ENCODE results near the gene FGD3. TPM values are rescaled to one million over a fixed set of nuclear protein-coding genes. Genes with fewer than 3 reads are reported as not detected.
A peak's percentile ranks its signal among the peaks of the same experiment; 100 is the strongest.

Gene FGD3
- total RNA-seq, 6 experiments from 2014 or later = 1.7 to 3.1 (median 2.4) TPM

DNA sequence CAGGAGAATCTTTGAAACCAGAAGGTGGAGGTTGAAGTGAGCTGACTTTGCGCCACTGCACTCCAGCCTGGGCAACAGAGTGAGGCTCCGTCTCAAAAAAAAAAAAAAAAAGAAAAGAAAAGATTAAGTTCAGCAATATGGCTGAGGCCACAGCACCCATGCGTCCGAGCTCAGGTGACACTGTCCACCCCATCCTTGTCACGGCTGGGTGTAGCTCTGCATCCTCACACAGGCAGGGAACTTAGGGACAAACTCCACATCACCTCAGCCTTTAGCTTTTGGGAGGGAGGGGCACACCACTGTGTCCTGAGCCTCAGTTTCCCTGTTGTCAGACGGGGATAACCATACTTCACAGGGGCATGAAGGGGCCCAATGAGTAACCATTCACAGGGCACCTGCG is 15.5 kb downstream of the FGD3 start:
- intact Hi-C loops (cut with DNase I) = no loop called here
- no peak overlapping the region for H3K27ac ChIP-seq
- WGBS (ENCODE audit: insufficient coverage, low coverage, low lambda C conversion rate, missing lambda C conversion rate) = 94% methylated on average over 6 of the region's 7 CpGs
- DNase-seq = peak in 1 of 3 donors; percentile 5
- no peaks in the 10 kb centered on the region for H3K27me3 ChIP-seq
- no peak for ATAC-seq
- no peaks in the 10 kb centered on the region for H3K4me1 ChIP-seq
- TF ChIP-seq, protein P1, sequence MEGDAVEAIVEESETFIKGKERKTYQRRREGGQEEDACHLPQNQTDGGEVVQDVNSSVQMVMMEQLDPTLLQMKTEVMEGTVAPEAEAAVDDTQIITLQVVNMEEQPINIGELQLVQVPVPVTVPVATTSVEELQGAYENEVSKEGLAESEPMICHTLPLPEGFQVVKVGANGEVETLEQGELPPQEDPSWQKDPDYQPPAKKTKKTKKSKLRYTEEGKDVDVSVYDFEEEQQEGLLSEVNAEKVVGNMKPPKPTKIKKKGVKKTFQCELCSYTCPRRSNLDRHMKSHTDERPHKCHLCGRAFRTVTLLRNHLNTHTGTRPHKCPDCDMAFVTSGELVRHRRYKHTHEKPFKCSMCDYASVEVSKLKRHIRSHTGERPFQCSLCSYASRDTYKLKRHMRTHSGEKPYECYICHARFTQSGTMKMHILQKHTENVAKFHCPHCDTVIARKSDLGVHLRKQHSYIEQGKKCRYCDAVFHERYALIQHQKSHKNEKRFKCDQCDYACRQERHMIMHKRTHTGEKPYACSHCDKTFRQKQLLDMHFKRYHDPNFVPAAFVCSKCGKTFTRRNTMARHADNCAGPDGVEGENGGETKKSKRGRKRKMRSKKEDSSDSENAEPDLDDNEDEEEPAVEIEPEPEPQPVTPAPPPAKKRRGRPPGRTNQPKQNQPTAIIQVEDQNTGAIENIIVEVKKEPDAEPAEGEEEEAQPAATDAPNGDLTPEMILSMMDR (IDR thresholded peaks at IDR 0.05) = no peak
- TF ChIP-seq POLR2A (IDR thresholded peaks at IDR 0.05) = no peak
- H3K36me3 ChIP-seq = no peaks in the 10 kb centered on the region
- H3K4me3 ChIP-seq = no peak overlapping the region
- H3K9me3 ChIP-seq = no peaks in the 10 kb centered on the region

DNA sequence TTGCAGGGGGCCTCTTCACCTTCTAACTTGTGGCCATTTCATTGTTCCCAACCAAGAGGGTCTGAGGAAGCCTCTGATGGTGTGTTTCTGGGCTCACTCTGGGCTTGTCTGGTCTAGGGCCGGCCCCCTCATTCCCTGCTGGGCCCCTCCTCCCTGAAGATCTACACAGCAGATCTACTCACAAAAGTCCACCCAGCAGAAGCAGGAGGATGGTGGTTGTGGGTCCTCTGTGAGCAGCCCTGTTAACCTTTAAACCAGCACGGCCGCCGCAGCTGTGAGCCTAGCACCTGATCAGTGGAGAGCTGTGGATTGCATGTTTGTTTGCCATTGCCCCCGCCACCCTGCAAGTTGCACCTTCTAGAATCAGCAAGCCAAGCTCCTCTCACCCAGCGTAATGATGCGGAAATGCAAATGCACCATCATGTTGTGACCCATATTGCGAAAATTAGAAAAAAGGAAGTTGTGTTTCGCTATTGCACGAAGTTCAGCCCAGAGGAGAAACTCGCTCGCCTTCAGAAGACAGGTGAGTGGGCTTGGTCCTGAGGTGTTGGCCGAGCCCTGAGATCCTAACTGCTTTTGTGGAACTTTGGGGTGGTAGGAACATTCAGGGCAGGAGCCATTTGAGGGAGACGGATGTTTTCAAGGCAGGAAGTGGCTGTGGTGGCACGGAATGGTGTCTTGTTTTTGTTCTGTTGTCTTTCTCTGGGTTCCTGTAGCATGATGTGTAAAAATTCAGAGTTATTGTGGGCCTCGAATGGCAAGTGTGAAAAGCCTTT is 16.7 kb downstream of the FGD3 start:
- intact Hi-C loops (cut with DNase I) = no loop called here
- no peaks in the 10 kb centered on the region for H3K9me3 ChIP-seq
- no peaks in the 10 kb centered on the region for H3K36me3 ChIP-seq
- TF ChIP-seq POLR2A (IDR thresholded peaks at IDR 0.05) = no peak
- TF ChIP-seq, protein P1 (IDR thresholded peaks at IDR 0.05) = no peak
- no peaks in the 10 kb centered on the region for H3K4me1 ChIP-seq
- 42% methylated on average over 15 of the region's 16 CpGs for WGBS (ENCODE audit: insufficient coverage, low coverage, low lambda C conversion rate, missing lambda C conversion rate)
- ATAC-seq (peak; percentile 47 to 66 (median 56)), DNase-seq (peak; percentile 51 to 73 (median 59))
- H3K27me3 ChIP-seq = no peaks in the 10 kb centered on the region
- peak overlapping the region; percentile 19 to 41 (median 25) for H3K4me3 ChIP-seq
- peak overlapping the region; percentile 56 to 73 (median 63) for H3K27ac ChIP-seq

DNA sequence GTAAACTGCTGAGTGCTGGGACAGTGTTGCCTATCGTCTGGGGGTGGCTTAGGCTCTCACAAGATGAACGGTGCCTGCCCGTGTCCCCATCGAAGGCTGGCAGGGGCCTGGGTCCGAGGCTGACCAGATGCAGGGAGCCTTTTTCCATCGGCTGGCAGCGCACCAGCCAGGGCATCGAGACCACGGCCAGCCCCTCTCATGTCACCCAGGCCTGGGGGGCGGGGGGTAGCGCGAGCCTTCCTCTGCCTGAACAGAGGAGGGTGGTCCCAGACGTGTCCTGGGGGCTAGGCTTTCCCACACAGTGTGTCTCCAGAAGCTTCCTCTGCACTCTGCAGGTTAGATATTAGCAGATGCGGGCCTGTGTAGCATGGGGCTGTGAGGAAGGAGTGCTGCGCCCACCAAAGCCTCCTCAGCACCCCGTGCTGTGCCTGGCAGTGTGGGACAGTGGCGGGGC is 17.3 kb downstream of the FGD3 start:
- Histone ChIP-seq H3K27ac (peak overlapping the region; percentile 56 to 73 (median 63)), H3K36me3 (no peaks in the 10 kb centered on the region), H3K9me3 (no peaks in the 10 kb centered on the region), H3K4me1 (no peaks in the 10 kb centered on the region), H3K4me3 (peak overlapping the region; percentile 19 to 41 (median 25)), H3K27me3 (no peaks in the 10 kb centered on the region)
- ATAC-seq (peak; percentile 8 to 21 (median 14)), DNase-seq (peak in 1 of 3 donors; percentile 62)
- no CpG with 5 or more reads among the region's 17 CpGs for WGBS (ENCODE audit: insufficient coverage, low coverage, low lambda C conversion rate, missing lambda C conversion rate)
- TF ChIP-seq, protein P1 (IDR thresholded peaks at IDR 0.05) = no peak
- TF ChIP-seq POLR2A (IDR thresholded peaks at IDR 0.05) = no peak
- intact Hi-C loops (cut with DNase I) = no loop called here

DNA sequence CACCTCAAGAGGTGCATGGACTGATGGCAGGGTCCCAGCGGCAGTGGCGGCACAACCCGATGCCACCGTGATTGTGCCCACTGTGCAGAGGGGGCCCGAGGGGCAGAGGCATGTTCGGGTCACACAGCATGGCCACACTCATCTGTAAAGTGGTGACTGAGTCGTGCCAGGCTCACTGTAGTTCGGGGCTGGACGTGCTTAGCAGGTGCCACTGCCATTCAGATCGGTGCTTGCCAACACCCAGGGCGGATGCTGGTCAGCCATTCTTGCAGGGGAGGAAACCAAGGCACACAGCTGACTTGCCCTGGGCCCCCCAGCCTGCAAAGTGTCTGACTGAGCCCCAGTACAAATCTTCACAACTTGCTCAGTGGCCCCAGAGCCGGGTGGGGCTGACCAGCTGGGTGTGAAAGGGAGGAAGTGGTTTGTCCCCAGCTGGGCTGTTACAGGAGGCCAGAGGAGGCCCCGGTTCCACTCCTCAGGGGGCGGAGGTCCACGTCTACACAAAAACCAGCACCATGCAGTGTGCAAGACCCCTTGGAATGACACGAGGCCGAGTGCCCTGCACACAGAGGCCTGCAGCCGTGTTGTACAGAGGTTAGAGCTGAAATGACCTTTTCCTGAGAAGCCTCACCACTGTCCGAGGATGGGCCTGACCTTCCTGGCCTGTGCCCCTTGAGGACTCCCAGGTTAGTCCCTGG is 17.9 kb downstream of the FGD3 start:
- WGBS (ENCODE audit: insufficient coverage, low coverage, low lambda C conversion rate, missing lambda C conversion rate) = 87% methylated on average over 7 of the region's 19 CpGs
- H3K36me3 ChIP-seq = no peaks in the 10 kb centered on the region
- H3K27me3 ChIP-seq = no peaks in the 10 kb centered on the region
- peak overlapping the region; percentile 19 to 41 (median 25) for H3K4me3 ChIP-seq
- H3K27ac ChIP-seq = peak overlapping the region; percentile 56 to 73 (median 63)
- H3K9me3 ChIP-seq = no peaks in the 10 kb centered on the region
- no peak for TF ChIP-seq POLR2A (IDR thresholded peaks at IDR 0.05)
- TF ChIP-seq, protein P1 (IDR thresholded peaks at IDR 0.05) = no peak
- H3K4me1 ChIP-seq = no peaks in the 10 kb centered on the region
- ATAC-seq = peak; percentile 47 to 65 (median 54)
- peak; percentile 52 to 66 (median 60) for DNase-seq
- intact Hi-C loops (cut with DNase I) = no loop called here

Data from right lobe of liver (tissue), 6 donors.